Motor neuron (in vitro differentiated cells): ENCODE data around the gene ESR1. TPM values are rescaled to one million over a fixed set of nuclear protein-coding genes. Genes with fewer than 3 reads are reported as not detected.
"Not testable (repeated sequence)": the region's sequence is repeated elsewhere in the genome, so short reads cannot be mapped to it uniquely, and the experiment has no call there.

Experiments
- ATAC-seq, 8 experiments: fragments of 200-7000 bp; cut with Tn5 transposase; replicated peaks in 6 of 8; 2 replicates each; pipeline ENCODE4 v1.8.0; 2021; ENCODE audit warnings: mild to moderate bottlenecking in 8 of 8, moderate library complexity in 8 of 8
- H3K27ac ChIP-seq, 2 donors: fragments of 250-450 bp; sonication (Bioruptor Pico); 2 replicates each; pipeline ENCODE4 v1.9.0; 2021; ENCODE audit warnings: antibody characterized with exemption in 2 of 2, mild to moderate bottlenecking in 2 of 2, moderate library complexity in 1 of 2
- H3K4me1 ChIP-seq, 2 donors: fragments of 250-450 bp; sonication (Bioruptor Pico); replicated peaks in 1 of 2; 2 replicates each; pipeline ENCODE4 v1.6.1; 2021; ENCODE audit warnings: antibody characterized with exemption in 2 of 2, mild to moderate bottlenecking in 2 of 2, moderate library complexity in 1 of 2
- H3K4me3 ChIP-seq, 5 donors: fragments of 250-450 bp; sonication (Bioruptor Pico); 2 replicates each; pipeline ENCODE4 v1.9.0; 2021; ENCODE audit warnings: antibody characterized with exemption in 5 of 5, mild to moderate bottlenecking in 5 of 5, moderate library complexity in 4 of 5
- WGBS, 10 experiments: fragments of 450-650 bp; shearing (Covaris generic); methylation state at CpG; one replicate each; pipeline ENCODE4 v1.0.0; 2022; 5-methylcytosine and 5-hydroxymethylcytosine counted together
- in situ Hi-C, 9 experiments: fragments of 400-800 bp; cut with MboI; loops; one replicate each; pipeline ENCODE4 v1.15.0; 2021; ENCODE audit warnings: low sequenced_read_pairs in 9 of 9, low pct_unique_long_range_greater_than_20kb in 2 of 9; ENCODE audit not compliant: unreplicated experiment in 9 of 9
- total RNA-seq, 8 experiments: library from RNA; unstranded; fragments of 300-600 nt; gene quantifications; 2 replicates each; pipeline versions ENCODE4 v1.2.3 to v1.2.4, GENCODE V29; 2022

Gene ESR1
- total RNA-seq, 8 experiments from 2014 or later: 0.24 to 1.4 (median 0.77) TPM

DNA sequence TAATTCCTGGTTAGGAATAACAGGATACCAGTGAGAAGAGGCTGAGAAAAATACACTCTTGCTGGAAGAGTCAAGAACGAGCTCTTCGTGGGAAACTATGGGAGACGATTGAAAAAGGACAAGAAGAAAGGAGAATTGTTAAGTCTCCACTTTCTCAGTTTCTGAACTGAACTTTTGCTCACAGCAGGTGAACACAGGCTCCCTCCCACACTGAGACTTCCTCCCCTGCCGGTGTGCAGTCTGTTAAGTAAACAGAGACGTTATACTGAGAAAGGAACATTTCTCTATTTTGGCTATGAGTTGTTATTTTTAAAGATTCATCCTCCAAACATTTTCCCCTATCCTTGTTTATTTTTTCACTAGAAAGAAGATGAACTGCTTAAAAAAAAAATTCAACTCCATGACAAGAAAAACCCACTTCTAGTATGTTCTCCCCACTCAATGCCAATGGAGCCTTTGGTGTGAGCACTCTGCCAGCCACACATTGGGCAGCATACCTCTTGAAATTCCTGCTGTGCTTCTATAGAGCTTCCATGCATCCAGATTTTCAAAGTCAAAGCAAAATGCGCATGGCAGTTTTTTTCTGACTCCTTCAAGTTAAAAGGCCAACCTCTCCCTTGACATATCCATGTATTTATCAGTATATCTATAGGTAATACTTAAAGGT lies 250.5 kb downstream of the ESR1 start:
- no peak for ATAC-seq
- Histone ChIP-seq H3K4me3 (no peak overlapping the region), H3K27ac (no peak overlapping the region), H3K4me1 (no peaks in the 10 kb centered on the region)
- 49 to 78% (median 57%) methylated on average over 1 to 6 of the region's 6 CpGs for WGBS, 10 experiments
- in situ Hi-C loops: no loop called here

DNA sequence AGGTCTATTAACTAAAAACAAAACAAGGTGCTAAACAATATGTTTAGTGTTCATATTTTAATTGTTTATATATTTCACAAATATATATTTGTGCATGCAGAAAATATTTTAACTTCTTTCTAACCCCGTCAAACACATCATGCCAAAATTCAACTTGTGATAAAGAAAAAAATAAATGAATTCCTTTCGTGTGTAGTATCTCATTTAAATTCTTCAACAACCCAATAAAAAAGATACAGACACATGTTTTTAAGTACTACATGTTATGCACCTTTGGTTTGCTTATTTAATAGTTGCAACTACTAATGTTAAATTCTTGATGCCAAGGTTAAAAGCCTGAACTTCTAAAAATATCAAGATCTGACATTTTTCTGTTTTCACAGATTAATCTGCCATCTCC lies 252.4 kb downstream of the ESR1 start:
- Histone ChIP-seq H3K4me1 (no peaks in the 10 kb centered on the region), H3K27ac (no peak overlapping the region), H3K4me3 (no peak overlapping the region)
- no peak for ATAC-seq
- WGBS, 10 experiments: 33 to 91% (median 61%) methylated on average over 1 to 2 of the region's 2 CpGs
- in situ Hi-C loops: no loop called here

- no peaks in the 10 kb centered on the region for H3K4me1 ChIP-seq
- ATAC-seq: no peak
- no peak overlapping the region for H3K4me3 ChIP-seq
- H3K27ac ChIP-seq: no peak overlapping the region
- in situ Hi-C loops: no loop called here
- WGBS, 10 experiments: 22 to 80% (median 41%) methylated on average over 2 to 4 of the region's 5 CpGs; no CpG with 5 or more reads in 1 of the 10 experiments
Observed at GRCh38 chr6:152062476-152062875, 255.0 kb downstream of the ESR1 start.

DNA sequence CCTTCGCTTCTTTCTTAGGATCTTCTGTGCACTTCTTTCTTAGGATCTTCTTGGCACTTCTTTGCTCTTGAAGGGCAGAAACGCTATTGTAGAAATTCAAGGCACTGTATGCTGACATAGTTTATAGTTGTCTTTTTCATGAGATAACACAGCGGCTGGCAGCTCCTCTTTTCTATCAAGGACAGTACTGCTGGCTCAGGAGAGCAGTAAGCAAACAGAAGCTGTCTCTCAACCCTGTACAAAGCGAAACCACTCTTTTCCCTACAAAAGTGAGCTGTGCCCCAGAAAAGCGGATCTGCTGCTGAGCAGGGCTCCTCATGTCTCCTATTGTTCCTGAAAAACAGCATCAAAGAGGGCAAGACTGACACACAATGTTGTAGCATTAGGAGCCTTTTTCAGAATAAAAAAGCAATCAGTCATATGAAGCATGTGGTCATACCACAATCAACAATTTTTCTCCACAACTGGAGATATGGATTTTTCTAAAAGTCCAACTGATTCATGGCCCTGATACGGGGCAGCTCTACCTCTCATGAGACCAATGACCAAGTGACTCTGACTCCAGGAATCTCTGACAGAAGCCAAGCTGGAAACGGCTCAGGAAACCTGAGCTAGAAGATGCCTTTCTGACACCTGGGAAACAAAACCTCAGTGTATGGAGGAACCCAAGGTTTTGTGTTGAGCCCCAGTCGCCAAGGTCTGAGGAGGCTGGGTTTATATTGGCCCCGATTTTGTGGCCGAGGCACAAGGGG lies 255.9 kb downstream of the ESR1 start:
- Histone ChIP-seq H3K4me3 (no peak overlapping the region), H3K27ac (no peak overlapping the region), H3K4me1 (no peaks in the 10 kb centered on the region)
- in situ Hi-C loops: no loop called here
- WGBS, 10 experiments: 48 to 92% (median 73%) methylated on average over 2 to 8 of the region's 10 CpGs
- peak in 1 of 8 experiments; percentile 66 for ATAC-seq

GRCh38 chr6:152068622-152069261 lies 261.3 kb downstream of the ESR1 start:
- no peak for ATAC-seq
- in situ Hi-C loops: no loop called here
- H3K27ac ChIP-seq: no peak overlapping the region
- H3K4me1 ChIP-seq: no peaks in the 10 kb centered on the region
- 62 to 100% (median 86%) methylated on average over 2 to 4 of the region's 4 CpGs; no CpG with 5 or more reads in 1 of the 10 experiments for WGBS, 10 experiments
- no peak overlapping the region for H3K4me3 ChIP-seq

DNA sequence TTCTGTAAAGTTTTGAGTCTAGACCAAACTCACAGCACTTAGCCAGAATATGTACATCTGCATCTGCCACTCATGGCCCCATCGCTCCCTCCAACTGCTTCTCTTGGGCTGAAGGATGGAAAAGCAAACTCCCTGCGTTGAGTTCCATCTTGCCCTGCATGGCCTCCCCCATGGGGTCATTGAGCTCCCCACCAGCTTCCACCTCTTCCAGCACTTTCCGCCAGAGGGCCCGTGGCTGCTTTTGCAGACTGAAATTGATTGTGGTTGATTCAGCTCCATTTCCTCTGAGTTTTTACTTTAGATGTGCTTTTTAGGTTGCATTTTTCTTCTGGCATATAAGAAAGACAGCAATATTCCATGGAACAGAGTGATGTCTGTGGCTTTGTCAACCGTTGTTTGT lies 263.1 kb downstream of the ESR1 start:
- WGBS, 10 experiments: 70 to 100% (median 87%) methylated on average over 1 to 5 of the region's 5 CpGs; no CpG with 5 or more reads in 3 of the 10 experiments
- ATAC-seq: no peak
- Histone ChIP-seq H3K4me1 (no peaks in the 10 kb centered on the region), H3K4me3 (no peak overlapping the region), H3K27ac (no peak overlapping the region)
- in situ Hi-C loops: no loop called here

GRCh38 chr6:152071318-152071717 lies 263.8 kb downstream of the ESR1 start:
- Histone ChIP-seq H3K4me3 (no peak overlapping the region), H3K4me1 (no peaks in the 10 kb centered on the region), H3K27ac (no peak overlapping the region)
- ATAC-seq: no peak
- 31 to 100% (median 82%) methylated on average over 1 to 3 of the region's 3 CpGs for WGBS, 10 experiments
- in situ Hi-C loops: no loop called here

GRCh38 chr6:152071843-152072242 lies 264.4 kb downstream of the ESR1 start:
- WGBS, 10 experiments: 0 to 100% (median 90%) methylated on average over 1 to 3 of the region's 3 CpGs; no CpG with 5 or more reads in 2 of the 10 experiments
- in situ Hi-C loops: no loop called here
- no peak overlapping the region for H3K4me3 ChIP-seq
- H3K4me1 ChIP-seq: no peaks in the 10 kb centered on the region
- peak in 1 of 8 experiments; percentile 24 for ATAC-seq
- H3K27ac ChIP-seq: no peak overlapping the region

DNA sequence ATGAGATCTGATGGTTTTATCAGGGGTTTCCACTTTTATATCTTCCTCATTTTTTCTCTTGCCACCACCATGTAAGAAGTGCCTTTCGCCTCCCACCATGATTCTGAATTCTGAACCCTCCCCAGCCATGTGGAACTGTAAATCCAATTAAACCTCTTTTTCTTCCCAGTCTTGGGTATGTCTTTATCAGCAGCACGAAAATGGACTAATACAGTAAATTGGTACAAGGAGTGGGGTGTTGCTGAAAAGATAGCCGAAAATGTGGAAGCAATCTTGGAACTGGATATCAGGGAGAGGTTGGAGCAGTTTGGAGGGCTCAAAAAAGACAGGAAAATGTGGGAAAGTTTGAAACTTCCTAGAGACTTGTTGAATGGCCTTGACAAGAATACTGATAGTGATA lies 268.8 kb downstream of the ESR1 start:
- H3K27ac ChIP-seq, H3K4me1 ChIP-seq, H3K4me3 ChIP-seq, in situ Hi-C loops, ATAC-seq: not testable (repeated sequence)
- 6 to 100% (median 60%) methylated on average over 1 to 3 of the region's 3 CpGs; no CpG with 5 or more reads in 1 of the 10 experiments for WGBS, 10 experiments

DNA sequence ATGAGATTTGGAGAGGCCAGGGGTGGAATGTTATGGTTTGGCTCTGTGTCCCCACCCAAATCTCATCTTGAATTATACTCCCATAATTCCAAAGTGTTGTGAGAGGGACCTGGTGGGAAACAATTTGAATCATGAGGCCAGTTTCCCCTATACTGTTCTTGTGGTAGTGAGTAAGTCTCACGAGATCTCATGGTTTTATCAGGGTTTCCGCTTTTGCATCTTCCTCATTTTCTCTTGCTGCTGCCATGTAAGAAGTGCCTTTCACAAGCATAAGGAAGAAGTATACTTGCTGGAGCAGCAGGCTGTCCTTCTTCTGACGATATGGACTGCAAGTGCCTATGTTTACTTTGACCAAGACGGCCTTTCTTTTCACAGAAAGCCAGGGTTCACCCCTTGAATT lies 270.5 kb downstream of the ESR1 start:
- in situ Hi-C loops: no loop called here
- ATAC-seq: no peak

GRCh38 chr6:152078804-152079203 lies 271.3 kb downstream of the ESR1 start:
- 40 to 100% (median 84%) methylated on average over 1 to 3 of the region's 7 CpGs; no CpG with 5 or more reads in 4 of the 10 experiments for WGBS, 10 experiments
- in situ Hi-C loops: no loop called here
- no peak for ATAC-seq
- Histone ChIP-seq H3K4me3 (no peak overlapping the region), H3K27ac (no peak overlapping the region), H3K4me1 (no peaks in the 10 kb centered on the region)

More for the DNA sequence above, 270.5 kb downstream of the ESR1 start:
- WGBS, 10 experiments: 48 to 100% (median 65%) methylated on average over 1 to 4 of the region's 4 CpGs
- no peak overlapping the region for H3K4me3 ChIP-seq
- no peak overlapping the region for H3K27ac ChIP-seq
- no peaks in the 10 kb centered on the region for H3K4me1 ChIP-seq

GRCh38 chr6:152085451-152085921 lies 278.0 kb downstream of the ESR1 start:
- 30 to 88% (median 83%) methylated on average over 1 to 3 of the region's 4 CpGs; no CpG with 5 or more reads in 2 of the 10 experiments for WGBS, 10 experiments
- ATAC-seq: peak in 1 of 8 experiments; percentile 21
- H3K4me1 ChIP-seq: no peaks in the 10 kb centered on the region
- H3K4me3 ChIP-seq: no peak overlapping the region
- in situ Hi-C loops: no loop called here
- H3K27ac ChIP-seq: no peak overlapping the region

- no peaks in the 10 kb centered on the region for H3K4me1 ChIP-seq
- 62 to 100% (median 85%) methylated on average over 1 to 3 of the region's 3 CpGs for WGBS, 10 experiments
- H3K27ac ChIP-seq: no peak overlapping the region
- H3K4me3 ChIP-seq: no peak overlapping the region
- in situ Hi-C loops: no loop called here
- no peak for ATAC-seq
Observed at GRCh38 chr6:152086223-152086873, 278.9 kb downstream of the ESR1 start.
